ENCODE data around the gene PDLIM7. TPM values are rescaled to one million over a fixed set of nuclear protein-coding genes. Genes with fewer than 3 reads are reported as not detected.

The PDLIM7 gene
- total RNA-seq, 1 donor from 2014 or later: 54.4 TPM

GRCh38 chr5:177443144-177443983 lies 54.0 kb downstream of the PDLIM7 start:
- Histone ChIP-seq H3K4me1 (peaks cover 25% of the 10 kb centered on the region), H3K27ac (replicated peaks) (no peak overlapping the region), H3K4me3 (no peak overlapping the region), H3K27me3 (ENCODE audit: low read depth) (peaks cover 22% of the 10 kb centered on the region), H3K36me3 (peaks cover 24% of the 10 kb centered on the region), H3K9me3 (replicated peaks) (no peaks in the 10 kb centered on the region)
- intact Hi-C loops (cut with micrococcal nuclease): no loop called here
- no peak for DNase-seq
- TF ChIP-seq CTCF (IDR thresholded peaks at IDR 0.05; ENCODE audit: borderline replicate concordance): no peak

- intact Hi-C loops (cut with micrococcal nuclease): no loop called here
Observed at GRCh38 chr5:177442066-177442826, 55.2 kb downstream of the PDLIM7 start.

GRCh38 chr5:177440990-177441780 lies 56.2 kb downstream of the PDLIM7 start:
- intact Hi-C loops (cut with micrococcal nuclease): no loop called here
- Histone ChIP-seq H3K36me3 (peaks cover 44% of the 10 kb centered on the region), H3K27me3 (ENCODE audit: low read depth) (peaks cover 3% of the 10 kb centered on the region), H3K9me3 (replicated peaks) (no peaks in the 10 kb centered on the region), H3K4me3 (no peak overlapping the region), H3K4me1 (peaks cover 6% of the 10 kb centered on the region), H3K27ac (replicated peaks) (no peak overlapping the region)
- TF ChIP-seq CTCF (IDR thresholded peaks at IDR 0.05; ENCODE audit: borderline replicate concordance): no peak
- DNase-seq: no peak

More at GRCh38 chr5:177442066-177442826, 55.2 kb downstream of the PDLIM7 start:
- Histone ChIP-seq H3K36me3 (peaks cover 35% of the 10 kb centered on the region), H3K27me3 (ENCODE audit: low read depth) (peaks cover 12% of the 10 kb centered on the region), H3K4me1 (peaks cover 15% of the 10 kb centered on the region), H3K27ac (replicated peaks) (no peak overlapping the region), H3K4me3 (no peak overlapping the region), H3K9me3 (replicated peaks) (no peaks in the 10 kb centered on the region)
- DNase-seq: no peak
- TF ChIP-seq CTCF (IDR thresholded peaks at IDR 0.05; ENCODE audit: borderline replicate concordance): no peak

- H3K4me1 ChIP-seq: no peaks in the 10 kb centered on the region
- intact Hi-C loops (cut with micrococcal nuclease): no loop called here
- H3K27me3 ChIP-seq (ENCODE audit: low read depth): no peaks in the 10 kb centered on the region
- TF ChIP-seq CTCF (IDR thresholded peaks at IDR 0.05; ENCODE audit: borderline replicate concordance): no peak
- no peak overlapping the region for H3K27ac ChIP-seq (replicated peaks)
- DNase-seq: no peak
- H3K4me3 ChIP-seq: no peak overlapping the region
- peaks cover 52% of the 10 kb centered on the region for H3K36me3 ChIP-seq
- no peaks in the 10 kb centered on the region for H3K9me3 ChIP-seq (replicated peaks)
Observed at GRCh38 chr5:177440211-177440989, 57.0 kb downstream of the PDLIM7 start.

Measured in left ventricle myocardium inferior (tissue), 1 donor.